CD14-positive monocyte (primary cell): Measurements from ENCODE around the gene MIB1. TPM values are rescaled to one million over a fixed set of nuclear protein-coding genes. Genes with fewer than 3 reads are reported as not detected.

ENCODE experiments used
- DNase-seq, 3 donors: peaks; one replicate each; pipeline ENCODE4 v3.0.0-alpha.2; 2011 to 2022
- H2AFZ ChIP-seq: 2 replicates; pipeline ENCODE4 v1.6.0; 2012; ENCODE audit warnings: mild to moderate bottlenecking, low read depth, low read length, inconsistent platforms; ENCODE audit not compliant: insufficient read depth, poor library complexity, severe bottlenecking
- H3K27ac ChIP-seq, 2 donors: 1 replicate in 1 of 2; 2 replicates in 1 of 2; pipeline ENCODE4 v1.5.1; 2012 to 2013; ENCODE audit warnings: low read length in 2 of 2, control low read depth in 1 of 2, inconsistent platforms in 1 of 2, low read depth in 1 of 2, mild to moderate bottlenecking in 1 of 2
- H3K27me3 ChIP-seq, 2 donors: one replicate each; pipeline versions ENCODE4 v1.6.0 to v1.6.1; 2011 to 2013; ENCODE audit warnings: low read length in 2 of 2; ENCODE audit not compliant: control insufficient read depth in 2 of 2, insufficient read depth in 2 of 2
- H3K36me3 ChIP-seq, 2 donors: replicated peaks in 1 of 2; 1 replicate in 1 of 2; 2 replicates in 1 of 2; pipeline versions ENCODE4 v1.5.1 to v1.6.1; 2012 to 2013; ENCODE audit warnings: low read length in 2 of 2, control low read depth in 1 of 2, inconsistent platforms in 1 of 2, mild to moderate bottlenecking in 1 of 2; ENCODE audit not compliant: insufficient read depth in 2 of 2, control insufficient read depth in 1 of 2
- H3K4me1 ChIP-seq, 2 donors: 1 replicate in 1 of 2; 2 replicates in 1 of 2; pipeline versions ENCODE4 v1.5.1 to v1.6.1; 2012 to 2013; ENCODE audit warnings: low read length in 2 of 2, control low read depth in 1 of 2, inconsistent platforms in 1 of 2, mild to moderate bottlenecking in 1 of 2, moderate library complexity in 1 of 2; ENCODE audit not compliant: insufficient read depth in 2 of 2, control insufficient read depth in 1 of 2
- H3K4me2 ChIP-seq: replicated peaks from 2 replicates; pipeline ENCODE3; 2012; ENCODE audit warnings: low read length, moderate library complexity, mild to moderate bottlenecking; ENCODE audit not compliant: poor library complexity, severe bottlenecking; ENCODE audit errors: extremely low read depth
- H3K4me3 ChIP-seq, 3 experiments: fragments of 200-600 bp in 1 of 3; sonication (generic) in 1 of 3; replicated peaks in 1 of 3; 1 replicate in 2 of 3; 2 replicates in 1 of 3; pipeline ENCODE4 v1.5.1; 2011 to 2013; ENCODE audit warnings: low read length in 3 of 3, mild to moderate bottlenecking in 3 of 3, control low read depth in 2 of 3, low read depth in 2 of 3, inconsistent platforms in 1 of 3, moderate library complexity in 1 of 3
- H3K79me2 ChIP-seq: 2 replicates; pipeline ENCODE4 v1.6.0; 2012; ENCODE audit warnings: mild to moderate bottlenecking, control low read depth, inconsistent platforms, low read length, moderate library complexity; ENCODE audit not compliant: insufficient read depth
- H3K9ac ChIP-seq: 2 replicates; pipeline ENCODE4 v1.6.0; 2017; ENCODE audit warnings: low read length, mild to moderate bottlenecking; ENCODE audit not compliant: insufficient read depth, poor library complexity, severe bottlenecking
- H3K9me3 ChIP-seq, 2 donors: replicated peaks in 1 of 2; 1 replicate in 1 of 2; 2 replicates in 1 of 2; pipeline versions ENCODE4 v1.5.1 to v1.6.1; 2012 to 2013; ENCODE audit warnings: low read length in 2 of 2, control low read depth in 1 of 2; ENCODE audit not compliant: control insufficient read depth in 1 of 2, insufficient read depth in 1 of 2
- H4K20me1 ChIP-seq: 2 replicates; pipeline ENCODE4 v1.6.0; 2012; ENCODE audit warnings: mild to moderate bottlenecking, low read length, control low read depth, moderate library complexity; ENCODE audit not compliant: insufficient read depth
- H3K27ac Mint-ChIP-seq, 7 donors: one replicate each; pipeline ENCODE4 v1.8.0; 2020; ENCODE audit warnings: mild to moderate bottlenecking in 7 of 7, mixed read lengths in 7 of 7, moderate library complexity in 6 of 7, inconsistent platforms in 2 of 7
- H3K27me3 Mint-ChIP-seq, 3 donors: one replicate each; pipeline ENCODE4 v1.8.0; 2021 to 2022; ENCODE audit warnings: low read depth in 3 of 3, mild to moderate bottlenecking in 3 of 3, mixed read lengths in 3 of 3, moderate library complexity in 3 of 3, inconsistent platforms in 1 of 3
- H3K36me3 Mint-ChIP-seq, 2 donors: one replicate each; pipeline ENCODE4 v1.8.0; 2020; ENCODE audit warnings: mixed read lengths in 2 of 2, inconsistent platforms in 1 of 2, mild to moderate bottlenecking in 1 of 2
- H3K4me1 Mint-ChIP-seq: one replicate; pipeline ENCODE4 v1.8.0; 2020; ENCODE audit warnings: mild to moderate bottlenecking, mixed read lengths
- H3K4me3 Mint-ChIP-seq, 2 donors: one replicate each; pipeline ENCODE4 v1.8.0; 2020; ENCODE audit warnings: mild to moderate bottlenecking in 2 of 2, mixed read lengths in 2 of 2, moderate library complexity in 1 of 2
- H3K9me3 Mint-ChIP-seq, 7 donors: one replicate each; pipeline ENCODE4 v1.8.0; 2020 to 2022; ENCODE audit warnings: mixed read lengths in 7 of 7, mild to moderate bottlenecking in 6 of 7, moderate library complexity in 6 of 7, inconsistent platforms in 2 of 7
- CTCF ChIP-seq: fragments of 200-600 bp; IDR thresholded peaks from one replicate; pipeline ENCODE4 v1.8.0; 2022; ENCODE audit warnings: antibody characterized with exemption, mild to moderate bottlenecking
- WGBS: methylation state at CpG from one replicate; pipeline ENCODE4 v1.1.5; 2013; ENCODE audit warnings: missing lambda C conversion rate; ENCODE audit not compliant: insufficient coverage; 5-methylcytosine and 5-hydroxymethylcytosine counted together
- intact Hi-C, 2 donors: fragments of 100-400 bp; cut with micrococcal nuclease; formaldehyde crosslinking; loops; one replicate each; pipeline versions ENCODE4 v1.15.0 to v1.15.1; 2023
- polyA plus RNA-seq, 3 donors: library from polyadenylated mRNA; depleted of rRNA in 1 of 3; unstranded in 2 of 3; stranded (reverse) in 1 of 3; fragments of 300-500 nt in 2 of 3; fragments of >200 nt in 1 of 3; fragmentation: Illumina TruSeq in 2 of 3; gene quantifications; 1 replicate in 2 of 3; 2 replicates in 1 of 3; pipeline ENCODE4 v1.2.3, GENCODE V29; 2012 to 2021

Gene MIB1
- polyA plus RNA-seq, 3 donors: 5.7 to 8.5 (median 7.8) TPM

- no peaks in the 10 kb centered on the region for H3K79me2 ChIP-seq
- no peaks in the 10 kb centered on the region for H4K20me1 ChIP-seq
- H3K9ac ChIP-seq: no peak overlapping the region
- 100% methylated on average over 2 of the region's 4 CpGs for WGBS
- H3K4me2 ChIP-seq: no peak overlapping the region
- Mint-ChIP-seq H3K27ac (no peak overlapping the region), H3K36me3 (no peaks in the 10 kb centered on the region), H3K4me1 (peaks cover 3% of the 10 kb centered on the region), H3K27me3 (peaks cover 0 to 5% (median 0%) of the 10 kb centered on the region in 3 donors), H3K9me3 (peaks cover 0 to 5% (median 2%) of the 10 kb centered on the region in 7 donors), H3K4me3 (no peak overlapping the region)
- H2AFZ ChIP-seq: no peak overlapping the region
- no peak for TF ChIP-seq CTCF
- H3K36me3 ChIP-seq: no peaks in the 10 kb centered on the region
- no peak overlapping the region for H3K27ac ChIP-seq
- intact Hi-C loops: loop anchor here in 1 of 2 donors (10.0 kb wide), 1 partner anchor 70 kb away; no protein-coding TSS in a partner anchor
- no peak overlapping the region for H3K4me3 ChIP-seq
- no peaks in the 10 kb centered on the region for H3K27me3 ChIP-seq
- no peaks in the 10 kb centered on the region for H3K4me1 ChIP-seq
- DNase-seq: no peak
- no peaks in the 10 kb centered on the region for H3K9me3 ChIP-seq
Observed at GRCh38 chr18:21725201-21725600, 15.4 kb upstream of the MIB1 start.

GRCh38 chr18:21727702-21728101 lies 12.9 kb upstream of the MIB1 start:
- intact Hi-C loops: loop anchor here in 1 of 2 donors (10.0 kb wide), 1 partner anchor 73 kb away; no protein-coding TSS in a partner anchor
- WGBS: 100% methylated on average over 1 of the region's 2 CpGs
- Mint-ChIP-seq H3K4me1 (peaks cover 3% of the 10 kb centered on the region), H3K27me3 (peaks cover 0 to 2% (median 0%) of the 10 kb centered on the region in 3 donors), H3K27ac (no peak overlapping the region), H3K9me3 (peaks cover 0 to 7% (median 2%) of the 10 kb centered on the region in 7 donors), H3K4me3 (no peak overlapping the region), H3K36me3 (no peaks in the 10 kb centered on the region)
- no peak overlapping the region for H3K27ac ChIP-seq
- no peaks in the 10 kb centered on the region for H4K20me1 ChIP-seq
- no peak overlapping the region for H2AFZ ChIP-seq
- no peaks in the 10 kb centered on the region for H3K9me3 ChIP-seq
- no peak for DNase-seq
- no peak overlapping the region for H3K4me3 ChIP-seq
- no peaks in the 10 kb centered on the region for H3K27me3 ChIP-seq
- H3K9ac ChIP-seq: no peak overlapping the region
- no peak overlapping the region for H3K4me2 ChIP-seq
- no peaks in the 10 kb centered on the region for H3K79me2 ChIP-seq
- H3K36me3 ChIP-seq: no peaks in the 10 kb centered on the region
- H3K4me1 ChIP-seq: no peaks in the 10 kb centered on the region
- TF ChIP-seq CTCF: no peak
